Hepatocyte (in vitro differentiated cells): ENCODE data around the gene IFI27L1. TPM values are rescaled to one million over a fixed set of nuclear protein-coding genes. Genes with fewer than 3 reads are reported as not detected.
A peak's percentile ranks its signal among the peaks of the same experiment; 100 is the strongest.

ENCODE experiments used
- DNase-seq: peaks from one replicate; pipeline ENCODE4 v3.0.0-alpha.2; 2016; ENCODE audit warnings: low spot score
- H2AFZ ChIP-seq: fragments of 200-600 bp; sonication (generic); 2 replicates; pipeline ENCODE4 v1.6.0; 2016; ENCODE audit warnings: antibody characterized with exemption, mild to moderate bottlenecking
- H3K27ac ChIP-seq: fragments of 200-600 bp; sonication (generic); 2 replicates; pipeline ENCODE4 v1.5.1; 2016; ENCODE audit warnings: mild to moderate bottlenecking
- H3K27me3 ChIP-seq: fragments of 200-600 bp; sonication (generic); 2 replicates; pipeline ENCODE4 v1.6.1; 2016
- H3K36me3 ChIP-seq: fragments of 200-600 bp; sonication (generic); replicated peaks from 2 replicates; pipeline ENCODE4 v1.5.1; 2016; ENCODE audit warnings: low read depth; ENCODE audit not compliant: insufficient read depth
- H3K4me1 ChIP-seq: fragments of 200-600 bp; sonication (generic); 2 replicates; pipeline ENCODE4 v1.5.1; 2016; ENCODE audit warnings: mild to moderate bottlenecking, moderate library complexity; ENCODE audit not compliant: insufficient read depth
- H3K4me2 ChIP-seq: fragments of 200-600 bp; sonication (generic); 2 replicates; pipeline ENCODE4 v1.6.0; 2016
- H3K4me3 ChIP-seq: fragments of 200-600 bp; sonication (generic); 2 replicates; pipeline ENCODE4 v1.5.1; 2016; ENCODE audit warnings: mild to moderate bottlenecking
- H3K79me2 ChIP-seq: fragments of 200-600 bp; sonication (generic); 2 replicates; pipeline ENCODE4 v1.6.0; 2017; ENCODE audit warnings: mild to moderate bottlenecking
- H3K9me2 ChIP-seq: fragments of 200-600 bp; sonication (generic); replicated peaks from 2 replicates; pipeline ENCODE4 v1.6.0; 2017; ENCODE audit warnings: mild to moderate bottlenecking; ENCODE audit not compliant: insufficient read depth
- H3K9me3 ChIP-seq: fragments of 200-600 bp; sonication (generic); 2 replicates; pipeline ENCODE4 v1.5.1; 2016; ENCODE audit warnings: low read depth, mild to moderate bottlenecking
- H4K20me1 ChIP-seq: fragments of 200-600 bp; sonication (generic); 2 replicates; pipeline ENCODE4 v1.6.0; 2016; ENCODE audit warnings: mild to moderate bottlenecking; ENCODE audit not compliant: insufficient read depth, poor library complexity, severe bottlenecking
- CTCF ChIP-seq: fragments of 200-600 bp; sonication (generic); IDR thresholded peaks from 2 replicates; pipeline ENCODE4 v1.5.1; 2016; ENCODE audit warnings: antibody characterized with exemption, mild to moderate bottlenecking; ENCODE audit not compliant: poor library complexity
- EZH2 ChIP-seq: fragments of 200-600 bp; sonication (generic); IDR thresholded peaks from 2 replicates; pipeline ENCODE4 v1.6.1; 2016; ENCODE audit warnings: antibody characterized with exemption, mild to moderate bottlenecking, borderline replicate concordance
- EZH2phosphoT487 ChIP-seq: fragments of 200-600 bp; sonication (generic); IDR thresholded peaks from one replicate; pipeline ENCODE4 v1.6.1; 2018; ENCODE audit warnings: antibody characterized with exemption, mild to moderate bottlenecking, low read depth, moderate library complexity; ENCODE audit not compliant: unreplicated experiment, severe bottlenecking
- WGBS: methylation state at CpG from one replicate; pipeline ENCODE4 v1.1.6; 2016; ENCODE audit warnings: low lambda C conversion rate; ENCODE audit errors: missing lambda C conversion rate; 5-methylcytosine and 5-hydroxymethylcytosine counted together
- polyA plus RNA-seq: library from polyadenylated mRNA; unstranded; fragments of >200 nt; fragmentation: Nextera tagmentation; extraction: Ambion mirVana; gene quantifications from 2 replicates; pipeline ENCODE4 v1.2.1, GENCODE V29; 2016
- total RNA-seq: library from RNA; depleted of rRNA; stranded (reverse); fragments of >200 nt; gene quantifications from 2 replicates; pipeline ENCODE4 v1.2.3, GENCODE V29; 2014

Gene IFI27L1
- total and polyA plus RNA-seq, 2 experiments from 2014 or later = 18.9 to 29.4 TPM

GRCh38 chr14:94098326-94098992, 17.3 kb downstream of the IFI27L1 start:
- no peaks in the 10 kb centered on the region for H3K9me3 ChIP-seq
- H3K79me2 ChIP-seq = no peaks in the 10 kb centered on the region
- H3K27me3 ChIP-seq = no peaks in the 10 kb centered on the region
- no peak overlapping the region for H3K4me3 ChIP-seq
- no peak overlapping the region for H2AFZ ChIP-seq
- no peak for DNase-seq
- H3K9me2 ChIP-seq = no peaks in the 10 kb centered on the region
- TF ChIP-seq EZH2phosphoT487 = no peak
- TF ChIP-seq EZH2 = no peak
- no peak for TF ChIP-seq CTCF
- no peaks in the 10 kb centered on the region for H4K20me1 ChIP-seq
- no peak overlapping the region for H3K4me2 ChIP-seq
- peaks cover 4% of the 10 kb centered on the region for H3K4me1 ChIP-seq
- WGBS = 70% methylated on average over 10 of the region's 10 CpGs
- no peaks in the 10 kb centered on the region for H3K36me3 ChIP-seq
- no peak overlapping the region for H3K27ac ChIP-seq

GRCh38 chr14:94099006-94099405, 17.9 kb downstream of the IFI27L1 start:
- Histone ChIP-seq H4K20me1 (no peaks in the 10 kb centered on the region), H3K9me3 (no peaks in the 10 kb centered on the region), H3K27me3 (no peaks in the 10 kb centered on the region), H3K27ac (no peak overlapping the region), H3K36me3 (no peaks in the 10 kb centered on the region), H2AFZ (no peak overlapping the region), H3K79me2 (no peaks in the 10 kb centered on the region), H3K4me2 (no peak overlapping the region), H3K9me2 (no peaks in the 10 kb centered on the region), H3K4me1 (peaks cover 6% of the 10 kb centered on the region), H3K4me3 (no peak overlapping the region)
- TF ChIP-seq CTCF = no peak
- TF ChIP-seq EZH2 = no peak
- no peak for TF ChIP-seq EZH2phosphoT487
- 98% methylated on average over 6 of the region's 6 CpGs for WGBS
- no peak for DNase-seq

GRCh38 chr14:94100847-94101246, 19.7 kb downstream of the IFI27L1 start:
- Histone ChIP-seq H4K20me1 (no peaks in the 10 kb centered on the region), H3K4me2 (no peak overlapping the region), H3K4me1 (peaks cover 6% of the 10 kb centered on the region), H3K27me3 (no peaks in the 10 kb centered on the region), H3K4me3 (no peak overlapping the region), H3K9me2 (no peaks in the 10 kb centered on the region), H3K27ac (peak overlapping the region; percentile 27), H3K9me3 (no peaks in the 10 kb centered on the region), H3K36me3 (no peaks in the 10 kb centered on the region), H3K79me2 (no peaks in the 10 kb centered on the region), H2AFZ (no peak overlapping the region)
- DNase-seq = peak; percentile 51
- 61% methylated on average over 4 of the region's 4 CpGs for WGBS
- TF ChIP-seq EZH2 (no peak), EZH2phosphoT487 (no peak), CTCF (no peak)

- H2AFZ ChIP-seq = no peak overlapping the region
These were observed 20.6 kb downstream of the IFI27L1 start for GRCh38 chr14:94101748-94102147.

More at GRCh38 chr14:94101748-94102147, 20.6 kb downstream of the IFI27L1 start:
- H4K20me1 ChIP-seq = no peaks in the 10 kb centered on the region
- H3K9me3 ChIP-seq = no peaks in the 10 kb centered on the region
- no peaks in the 10 kb centered on the region for H3K27me3 ChIP-seq
- 94% methylated on average over 10 of the region's 10 CpGs for WGBS
- no peaks in the 10 kb centered on the region for H3K79me2 ChIP-seq
- no peak for TF ChIP-seq CTCF
- no peak for TF ChIP-seq EZH2
- no peak for TF ChIP-seq EZH2phosphoT487
- no peaks in the 10 kb centered on the region for H3K36me3 ChIP-seq
- no peak overlapping the region for H3K4me2 ChIP-seq
- no peak for DNase-seq
- no peaks in the 10 kb centered on the region for H3K9me2 ChIP-seq
- peaks cover 6% of the 10 kb centered on the region for H3K4me1 ChIP-seq
- no peak overlapping the region for H3K27ac ChIP-seq
- H3K4me3 ChIP-seq = no peak overlapping the region
